ENCODE results near the gene CFAP100. TPM values are rescaled to one million over a fixed set of nuclear protein-coding genes. Genes with fewer than 3 reads are reported as not detected.

Gene CFAP100
- total and polyA plus RNA-seq, 2 of the 4 experiments (the other 2 are of a cell fraction): not detected

GRCh38 chr3:126419886-126420786, 25.4 kb downstream of the CFAP100 start:
- H3K4me3 ChIP-seq (ENCODE audit: insufficient read depth, low read depth, low read length): no peak overlapping the region
- CTCF ChIA-PET: no interaction called here
- ATAC-seq (ENCODE audit: low read depth) (no peak), DNase-seq (no peak)
- dilution Hi-C loops (cut with HindIII; ENCODE audit: low sequenced_read_pairs, unreplicated experiment) (no loop called here), in situ Hi-C loops (cut with MboI; ENCODE audit: low sequenced_read_pairs) (no loop called here), intact Hi-C loops (cut with micrococcal nuclease) (no loop called here)
- no peak overlapping the region for H2BK20ac ChIP-seq (ENCODE audit: low read depth, low read length)
- H3K18ac ChIP-seq (ENCODE audit: low read depth, low read length): no peak overlapping the region
- no peak overlapping the region for H2AK9ac ChIP-seq (replicated peaks; ENCODE audit: low read depth, low read length, poor library complexity)
- H3K14ac ChIP-seq (replicated peaks; ENCODE audit: low read depth, low read length): no peak overlapping the region
- no peak for TF ChIP-seq ELK1 (IDR thresholded peaks at IDR 0.05; ENCODE audit: borderline replicate concordance, low read depth, low read length)
- no peak for TF ChIP-seq RCOR1 (IDR thresholded peaks at IDR 0.05; ENCODE audit: insufficient replicate concordance, low read length)
- TF ChIP-seq NFE2L2 (IDR thresholded peaks at IDR 0.05; ENCODE audit: low read depth, low read length): no peak
- no peak for TF ChIP-seq MXI1 (IDR thresholded peaks at IDR 0.05; ENCODE audit: borderline replicate concordance, low read depth, low read length)
- no peak overlapping the region for H4K5ac ChIP-seq (ENCODE audit: low read depth, low read length)
- H3K9ac ChIP-seq (ENCODE audit: low read depth, low read length): no peak overlapping the region
- POLR2A ChIA-PET (ENCODE audit: unreplicated experiment): no interaction called here
- no peak overlapping the region for H4K91ac ChIP-seq (ENCODE audit: insufficient read depth, low read depth, low read length)
- peaks cover 16% of the 10 kb centered on the region for H3K27me3 ChIP-seq (ENCODE audit: control insufficient read depth, insufficient read depth, low read length)
- H3K79me1 ChIP-seq (ENCODE audit: low read depth in 1 of 2, low read length in 2 of 2): no peaks in the 10 kb centered on the region
- no peak overlapping the region for H4K8ac ChIP-seq (ENCODE audit: low read depth in 2 of 2, low read length in 2 of 2)
- no peaks in the 10 kb centered on the region for H3K36me3 ChIP-seq (ENCODE audit: control insufficient read depth, insufficient read depth, low read length)
- H3K4me1 ChIP-seq (ENCODE audit: control insufficient read depth, insufficient read depth, low read length): no peaks in the 10 kb centered on the region; the same call in 1 of the 2 replicates
- H3K23ac ChIP-seq (ENCODE audit: low read depth, low read length): no peak overlapping the region
- no peak overlapping the region for H2BK15ac ChIP-seq (ENCODE audit: low read depth, low read length)
- BruUV-seq (replicated peaks): no TSS peak
- no peak overlapping the region for H3K4me2 ChIP-seq (ENCODE audit: low read depth, low read length)
- no peak overlapping the region for H2AFZ ChIP-seq (replicated peaks; ENCODE audit: low read length, poor library complexity)
- no peaks in the 10 kb centered on the region for H3K9me1 ChIP-seq (ENCODE audit: insufficient read depth, low read length)
- no peak overlapping the region for H3K56ac ChIP-seq (ENCODE audit: extremely low read depth, insufficient read depth, low read length)
- H2BK120ac ChIP-seq (ENCODE audit: low read depth, low read length): no peak overlapping the region
- no peak overlapping the region for H3K4ac ChIP-seq (ENCODE audit: low read depth, low read length)
- no peak overlapping the region for H2AK5ac ChIP-seq (ENCODE audit: low read depth, low read length)
- WGBS, 2 experiments (ENCODE audit: extremely low coverage in 2 of 2, insufficient read length in 1 of 2): 78% methylated on average over 7 of the region's 22 CpGs; no CpG with 5 or more reads in 1 of the 2 experiments
- H3K27ac ChIP-seq (ENCODE audit: insufficient read depth, low read length): no peak overlapping the region
- H3K9me3 ChIP-seq (ENCODE audit: control insufficient read depth, insufficient read depth, low read length): no peaks in the 10 kb centered on the region
- H2BK5ac ChIP-seq (ENCODE audit: low read depth, low read length, poor library complexity, severe bottlenecking): no peak overlapping the region
- H4K20me1 ChIP-seq (ENCODE audit: insufficient read depth, low read length): no peaks in the 10 kb centered on the region
